Endothelial cell of umbilical vein (primary cell): ENCODE results near the gene PAIP2B.

Source experiments
- CTCF ChIP-seq, 2 donors: IDR thresholded peaks; 1 replicate in 1 of 2; 2 replicates in 1 of 2; pipeline ENCODE4 v1.5.1; 2011; ENCODE audit warnings: low read length in 2 of 2, mild to moderate bottlenecking in 2 of 2, moderate library complexity in 2 of 2, control low read depth in 1 of 2, inconsistent platforms in 1 of 2, low read depth in 1 of 2; ENCODE audit not compliant: insufficient read depth in 1 of 2; ENCODE audit errors: extremely low read depth in 1 of 2
- EZH2 ChIP-seq: IDR thresholded peaks from 2 replicates; pipeline ENCODE4 v1.6.1; 2012; ENCODE audit warnings: borderline replicate concordance, low read depth, mild to moderate bottlenecking, moderate library complexity, low read length, inconsistent platforms; ENCODE audit not compliant: severe bottlenecking

GRCh38 chr2:71206271-71206670, 20.6 kb downstream of the PAIP2B start:
- TF ChIP-seq CTCF (IDR thresholded peaks at IDR 0.05; ENCODE audit: extremely low read depth in 1 of 2, insufficient read depth in 1 of 2, low read depth in 1 of 2, low read length in 2 of 2) (no peak), EZH2 (no peak)
